ENCODE data around the gene TNIP2.

DNA sequence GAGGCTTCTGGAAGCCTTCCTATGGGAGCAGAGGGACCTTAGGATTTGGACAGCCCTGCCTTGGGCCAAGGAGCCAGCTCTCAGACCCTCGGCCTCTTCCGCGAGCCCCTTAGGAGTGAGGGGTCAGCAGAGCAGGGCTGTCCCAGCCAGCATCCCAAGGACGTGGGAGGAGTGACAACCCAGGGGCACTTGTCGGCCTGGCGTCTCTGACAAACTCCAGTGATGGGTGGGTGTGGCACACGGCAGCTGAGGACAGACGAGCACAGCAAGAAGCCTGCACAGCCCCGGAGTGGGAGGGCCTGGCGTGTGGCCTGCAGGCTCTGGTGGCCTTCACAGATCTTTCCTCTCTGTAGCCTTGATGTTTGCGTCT is 11.6 kb upstream of the TNIP2 start:
- TF ChIP-seq, protein P1, sequence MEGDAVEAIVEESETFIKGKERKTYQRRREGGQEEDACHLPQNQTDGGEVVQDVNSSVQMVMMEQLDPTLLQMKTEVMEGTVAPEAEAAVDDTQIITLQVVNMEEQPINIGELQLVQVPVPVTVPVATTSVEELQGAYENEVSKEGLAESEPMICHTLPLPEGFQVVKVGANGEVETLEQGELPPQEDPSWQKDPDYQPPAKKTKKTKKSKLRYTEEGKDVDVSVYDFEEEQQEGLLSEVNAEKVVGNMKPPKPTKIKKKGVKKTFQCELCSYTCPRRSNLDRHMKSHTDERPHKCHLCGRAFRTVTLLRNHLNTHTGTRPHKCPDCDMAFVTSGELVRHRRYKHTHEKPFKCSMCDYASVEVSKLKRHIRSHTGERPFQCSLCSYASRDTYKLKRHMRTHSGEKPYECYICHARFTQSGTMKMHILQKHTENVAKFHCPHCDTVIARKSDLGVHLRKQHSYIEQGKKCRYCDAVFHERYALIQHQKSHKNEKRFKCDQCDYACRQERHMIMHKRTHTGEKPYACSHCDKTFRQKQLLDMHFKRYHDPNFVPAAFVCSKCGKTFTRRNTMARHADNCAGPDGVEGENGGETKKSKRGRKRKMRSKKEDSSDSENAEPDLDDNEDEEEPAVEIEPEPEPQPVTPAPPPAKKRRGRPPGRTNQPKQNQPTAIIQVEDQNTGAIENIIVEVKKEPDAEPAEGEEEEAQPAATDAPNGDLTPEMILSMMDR (IDR thresholded peaks at IDR 0.05), result no peak
- no peak for TF ChIP-seq POLR2A (IDR thresholded peaks at IDR 0.05)

Data from ovary (tissue), 3 donors.